Osteocyte (in vitro differentiated cells): ENCODE results near the gene FOXN3. TPM values are rescaled to one million over a fixed set of nuclear protein-coding genes. Genes with fewer than 3 reads are reported as not detected.

Experiments
- DNase-seq: peaks from one replicate; pipeline ENCODE4 v3.0.0; 2021; ENCODE audit warnings: mixed read lengths; ENCODE audit not compliant: unreplicated experiment; ENCODE audit errors: extremely low spot score
- H3K27ac Mint-ChIP-seq: one replicate; pipeline ENCODE4 v1.8.0; 2021; ENCODE audit warnings: mild to moderate bottlenecking, mixed read lengths; ENCODE audit not compliant: unreplicated experiment
- H3K27me3 Mint-ChIP-seq: one replicate; pipeline ENCODE4 v1.8.0; 2021; ENCODE audit warnings: mixed read lengths; ENCODE audit not compliant: unreplicated experiment
- H3K36me3 Mint-ChIP-seq: one replicate; pipeline ENCODE4 v1.8.0; 2021; ENCODE audit warnings: mixed read lengths; ENCODE audit not compliant: unreplicated experiment
- H3K4me1 Mint-ChIP-seq: one replicate; pipeline ENCODE4 v1.8.0; 2021; ENCODE audit warnings: mixed read lengths; ENCODE audit not compliant: unreplicated experiment
- H3K4me3 Mint-ChIP-seq: one replicate; pipeline ENCODE4 v1.8.0; 2021; ENCODE audit warnings: mild to moderate bottlenecking, moderate library complexity, mixed read lengths; ENCODE audit not compliant: unreplicated experiment
- H3K9me3 Mint-ChIP-seq: one replicate; pipeline ENCODE4 v1.8.0; 2021; ENCODE audit warnings: mixed read lengths; ENCODE audit not compliant: unreplicated experiment
- CTCF ChIP-seq: fragments of 200-600 bp; sonication (generic); IDR thresholded peaks from 2 replicates; pipeline ENCODE4 v1.5.0; 2021; ENCODE audit warnings: antibody characterized with exemption, mild to moderate bottlenecking, moderate library complexity
- total RNA-seq: library from RNA; stranded (reverse); gene quantifications from 2 replicates; pipeline ENCODE4 v1.2.1, GENCODE V29; 2021

Gene FOXN3
- total RNA-seq, 1 donor from 2014 or later: 120 TPM

GRCh38 chr14:89188492-89188891 is 228.5 kb downstream of the FOXN3 start:
- peaks cover 4% of the 10 kb centered on the region for H3K9me3 Mint-ChIP-seq
- no peak overlapping the region for H3K4me3 Mint-ChIP-seq
- peaks cover 9% of the 10 kb centered on the region for H3K4me1 Mint-ChIP-seq
- no peak for TF ChIP-seq CTCF
- no peak overlapping the region for H3K27ac Mint-ChIP-seq
- peaks cover 12% of the 10 kb centered on the region for H3K36me3 Mint-ChIP-seq
- no peaks in the 10 kb centered on the region for H3K27me3 Mint-ChIP-seq
- no peak for DNase-seq

- no peak overlapping the region for H3K27ac Mint-ChIP-seq
- peaks cover 9% of the 10 kb centered on the region for H3K4me1 Mint-ChIP-seq
- TF ChIP-seq CTCF: no peak
- no peak overlapping the region for H3K4me3 Mint-ChIP-seq
- H3K27me3 Mint-ChIP-seq: no peaks in the 10 kb centered on the region
- DNase-seq: no peak
- H3K36me3 Mint-ChIP-seq: peaks cover 12% of the 10 kb centered on the region
- H3K9me3 Mint-ChIP-seq: no peaks in the 10 kb centered on the region
These were observed 229.5 kb downstream of the FOXN3 start for GRCh38 chr14:89187501-89187900.

- Mint-ChIP-seq H3K36me3 (peaks cover 12% of the 10 kb centered on the region), H3K27me3 (no peaks in the 10 kb centered on the region), H3K4me1 (peaks cover 9% of the 10 kb centered on the region), H3K4me3 (no peak overlapping the region), H3K27ac (no peak overlapping the region), H3K9me3 (no peaks in the 10 kb centered on the region)
- TF ChIP-seq CTCF: no peak
- DNase-seq: no peak
These were observed 230.1 kb downstream of the FOXN3 start for GRCh38 chr14:89186856-89187376.

GRCh38 chr14:89185919-89186855 is 230.8 kb downstream of the FOXN3 start:
- TF ChIP-seq CTCF: no peak
- H3K27ac Mint-ChIP-seq: no peak overlapping the region
- H3K27me3 Mint-ChIP-seq: no peaks in the 10 kb centered on the region
- H3K4me3 Mint-ChIP-seq: no peak overlapping the region
- H3K9me3 Mint-ChIP-seq: no peaks in the 10 kb centered on the region
- peaks cover 12% of the 10 kb centered on the region for H3K36me3 Mint-ChIP-seq
- no peak for DNase-seq
- H3K4me1 Mint-ChIP-seq: peaks cover 5% of the 10 kb centered on the region

- no peaks in the 10 kb centered on the region for H3K9me3 Mint-ChIP-seq
These were observed 232.1 kb downstream of the FOXN3 start for GRCh38 chr14:89184952-89185351.

More at GRCh38 chr14:89184952-89185351, 232.1 kb downstream of the FOXN3 start:
- Mint-ChIP-seq H3K27ac (no peak overlapping the region), H3K4me1 (no peaks in the 10 kb centered on the region), H3K27me3 (no peaks in the 10 kb centered on the region), H3K36me3 (peaks cover 12% of the 10 kb centered on the region), H3K4me3 (no peak overlapping the region)
- no peak for DNase-seq
- TF ChIP-seq CTCF: no peak
